CD1c-positive myeloid dendritic cell (primary cell): ENCODE measurements around the gene MRPL38.
A peak's percentile ranks its signal among the peaks of the same experiment; 100 is the strongest.

Experiments
- DNase-seq: peaks from one replicate; pipeline ENCODE4 v3.0.0-alpha.2; 2016; ENCODE audit errors: extremely low spot score

MRPL38 gene

GRCh38 chr17:75904749-75905521 lies at the start of gene MRPL38:
Gene MRPL38 (minus strand): TSS chr17:75904884. CDS start chr17:75904875, 9 bp downstream.
- peak; percentile 96 for DNase-seq

- no peak for DNase-seq
Measured at GRCh38 chr17:75950855-75951554, 46.3 kb upstream of the MRPL38 start.

GRCh38 chr17:75950421-75950820 lies 45.7 kb upstream of the MRPL38 start:
- no peak for DNase-seq

- no peak for DNase-seq
Measured at GRCh38 chr17:75945211-75945610, 40.5 kb upstream of the MRPL38 start.

- no peak for DNase-seq
Measured at GRCh38 chr17:75943491-75943890, 38.8 kb upstream of the MRPL38 start.

GRCh38 chr17:75942473-75942872 lies 37.8 kb upstream of the MRPL38 start:
- no peak for DNase-seq

- no peak for DNase-seq
Measured at GRCh38 chr17:75941442-75941819, 36.7 kb upstream of the MRPL38 start.

- DNase-seq, result peak; percentile 96
Measured at GRCh38 chr17:75940727-75941441, 36.2 kb upstream of the MRPL38 start, which contains the start of gene FBF1. Gene FBF1 (minus strand): TSS chr17:75941042. CDS start chr17:75938149, 2,893 bp downstream.

GRCh38 chr17:75937652-75938051 lies 33.0 kb upstream of the MRPL38 start:
- no peak for DNase-seq

GRCh38 chr17:75933808-75934207 lies 29.1 kb upstream of the MRPL38 start:
- DNase-seq, result no peak

GRCh38 chr17:75932852-75933251 lies 28.2 kb upstream of the MRPL38 start:
- DNase-seq, result no peak

GRCh38 chr17:75931062-75931461 lies 26.4 kb upstream of the MRPL38 start:
- no peak for DNase-seq

GRCh38 chr17:75927286-75927922 lies 22.7 kb upstream of the MRPL38 start:
- DNase-seq, result peak; percentile 33

GRCh38 chr17:75926456-75926855 lies 21.8 kb upstream of the MRPL38 start:
- DNase-seq, result no peak

GRCh38 chr17:75925912-75926311 lies 21.2 kb upstream of the MRPL38 start:
- DNase-seq, result no peak

- no peak for DNase-seq
Measured at GRCh38 chr17:75925103-75925502, 20.4 kb upstream of the MRPL38 start.

- no peak for DNase-seq
Measured at GRCh38 chr17:75922963-75923874, 18.5 kb upstream of the MRPL38 start.

- no peak for DNase-seq
Measured at GRCh38 chr17:75922173-75922961, 17.7 kb upstream of the MRPL38 start.

- DNase-seq, result no peak
Measured at GRCh38 chr17:75921596-75921995, 16.9 kb upstream of the MRPL38 start.

- no peak for DNase-seq
Measured at GRCh38 chr17:75920045-75920560, 15.4 kb upstream of the MRPL38 start.
